ENCODE measurements around the gene LRRK1. TPM values are rescaled to one million over a fixed set of nuclear protein-coding genes. Genes with fewer than 3 reads are reported as not detected.
A peak's percentile ranks its signal among the peaks of the same experiment; 100 is the strongest.

Gene LRRK1
- total RNA-seq, 4 donors from 2014 or later: 7.1 to 29.3 (median 8.5) TPM

DNA sequence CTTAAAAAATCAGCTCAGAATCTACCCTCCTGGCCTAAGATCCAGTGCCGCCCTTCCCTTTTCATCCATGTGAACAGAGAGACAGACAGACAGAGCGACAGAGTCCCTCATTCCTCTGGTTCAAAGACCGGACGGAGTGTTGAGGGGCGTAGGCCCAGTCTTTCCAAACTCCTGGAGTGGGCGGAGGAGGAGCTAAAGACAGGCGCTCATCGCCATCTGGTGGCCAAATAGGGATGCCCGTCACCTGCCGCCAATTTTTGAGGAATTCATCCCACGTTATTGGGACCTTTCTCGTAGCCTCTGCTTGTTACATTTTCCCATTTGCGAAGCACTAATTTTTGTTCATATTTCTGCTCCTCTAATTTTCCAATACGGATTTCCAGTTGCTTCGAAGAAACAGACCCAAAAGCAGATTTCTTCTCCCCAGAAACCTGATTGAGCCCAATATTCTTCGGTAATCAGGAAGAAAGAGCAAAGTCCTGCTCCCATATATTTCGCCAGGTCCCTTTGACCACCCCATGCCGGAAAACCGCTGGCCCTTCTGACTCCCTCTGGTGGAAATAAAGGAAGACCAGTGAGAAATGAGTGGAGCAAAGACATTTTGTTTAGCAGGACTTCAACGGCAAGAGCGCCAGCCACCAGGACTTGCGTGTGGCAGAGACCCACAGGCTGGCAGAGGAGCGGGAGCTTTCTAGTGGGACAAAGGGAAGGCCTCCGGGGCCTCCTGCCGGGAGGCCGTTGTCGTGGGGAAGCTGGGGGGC is 88.0 kb downstream of the LRRK1 start:
- H3K9me3 ChIP-seq: no peaks in the 10 kb centered on the region
- no peak for TF ChIP-seq POLR2A (IDR thresholded peaks at IDR 0.05)
- TF ChIP-seq, protein P1, sequence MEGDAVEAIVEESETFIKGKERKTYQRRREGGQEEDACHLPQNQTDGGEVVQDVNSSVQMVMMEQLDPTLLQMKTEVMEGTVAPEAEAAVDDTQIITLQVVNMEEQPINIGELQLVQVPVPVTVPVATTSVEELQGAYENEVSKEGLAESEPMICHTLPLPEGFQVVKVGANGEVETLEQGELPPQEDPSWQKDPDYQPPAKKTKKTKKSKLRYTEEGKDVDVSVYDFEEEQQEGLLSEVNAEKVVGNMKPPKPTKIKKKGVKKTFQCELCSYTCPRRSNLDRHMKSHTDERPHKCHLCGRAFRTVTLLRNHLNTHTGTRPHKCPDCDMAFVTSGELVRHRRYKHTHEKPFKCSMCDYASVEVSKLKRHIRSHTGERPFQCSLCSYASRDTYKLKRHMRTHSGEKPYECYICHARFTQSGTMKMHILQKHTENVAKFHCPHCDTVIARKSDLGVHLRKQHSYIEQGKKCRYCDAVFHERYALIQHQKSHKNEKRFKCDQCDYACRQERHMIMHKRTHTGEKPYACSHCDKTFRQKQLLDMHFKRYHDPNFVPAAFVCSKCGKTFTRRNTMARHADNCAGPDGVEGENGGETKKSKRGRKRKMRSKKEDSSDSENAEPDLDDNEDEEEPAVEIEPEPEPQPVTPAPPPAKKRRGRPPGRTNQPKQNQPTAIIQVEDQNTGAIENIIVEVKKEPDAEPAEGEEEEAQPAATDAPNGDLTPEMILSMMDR (IDR thresholded peaks at IDR 0.05): peak; percentile 85 to 92 (median 88)
- no peak overlapping the region for H3K4me3 ChIP-seq (replicated peaks in 1 of 3)
- 26 to 29% methylated on average over 27 of the region's 27 CpGs for WGBS, 2 donors
- H3K36me3 ChIP-seq: no peaks in the 10 kb centered on the region
- intact Hi-C loops (cut with DNase I): loop anchor here (2.0 to 5.0 kb wide), 2 partner anchors 90 to 375 kb away; no protein-coding TSS in a partner anchor
- peak; percentile 82 for DNase-seq
- no peaks in the 10 kb centered on the region for H3K27me3 ChIP-seq
- no peak overlapping the region for H3K27ac ChIP-seq
- peaks cover 0 to 14% of the 10 kb centered on the region in 2 donors for H3K4me1 ChIP-seq

- no peaks in the 10 kb centered on the region for H3K36me3 ChIP-seq
- peaks cover 0 to 14% of the 10 kb centered on the region in 2 donors for H3K4me1 ChIP-seq
- DNase-seq: peak; percentile 87 to 91
- TF ChIP-seq POLR2A (IDR thresholded peaks at IDR 0.05): peak in 1 of 2 donors; percentile 30
- TF ChIP-seq, protein P1 (IDR thresholded peaks at IDR 0.05): peak; percentile 91 to 100 (median 96)
- intact Hi-C loops (cut with DNase I): loop anchor here (5.0 kb wide), 1 partner anchor 376 kb away; no protein-coding TSS in a partner anchor
- no peak overlapping the region for H3K27ac ChIP-seq
- H3K4me3 ChIP-seq (replicated peaks in 1 of 3): peak overlapping the region in 2 of 3 donors; percentile 5 to 31
- no peaks in the 10 kb centered on the region for H3K27me3 ChIP-seq
- no peaks in the 10 kb centered on the region for H3K9me3 ChIP-seq
- 29 to 37% methylated on average over 29 to 40 of the region's 48 CpGs for WGBS, 2 donors
Measured at GRCh38 chr15:101008158-101009139, 89.3 kb downstream of the LRRK1 start.

GRCh38 chr15:101009176-101009575 is 90.0 kb downstream of the LRRK1 start:
- intact Hi-C loops (cut with DNase I): loop anchor here (5.0 kb wide), 1 partner anchor 377 kb away; no protein-coding TSS in a partner anchor
- Histone ChIP-seq H3K27me3 (no peaks in the 10 kb centered on the region), H3K4me1 (peaks cover 0 to 14% of the 10 kb centered on the region in 2 donors), H3K27ac (no peak overlapping the region), H3K9me3 (no peaks in the 10 kb centered on the region), H3K36me3 (no peaks in the 10 kb centered on the region), H3K4me3 (replicated peaks in 1 of 3) (no peak overlapping the region)
- TF ChIP-seq, protein P1 (IDR thresholded peaks at IDR 0.05): no peak
- no peak for TF ChIP-seq POLR2A (IDR thresholded peaks at IDR 0.05)
- DNase-seq: no peak
- 72 to 82% methylated on average over 2 of the region's 2 CpGs for WGBS, 2 donors

DNA sequence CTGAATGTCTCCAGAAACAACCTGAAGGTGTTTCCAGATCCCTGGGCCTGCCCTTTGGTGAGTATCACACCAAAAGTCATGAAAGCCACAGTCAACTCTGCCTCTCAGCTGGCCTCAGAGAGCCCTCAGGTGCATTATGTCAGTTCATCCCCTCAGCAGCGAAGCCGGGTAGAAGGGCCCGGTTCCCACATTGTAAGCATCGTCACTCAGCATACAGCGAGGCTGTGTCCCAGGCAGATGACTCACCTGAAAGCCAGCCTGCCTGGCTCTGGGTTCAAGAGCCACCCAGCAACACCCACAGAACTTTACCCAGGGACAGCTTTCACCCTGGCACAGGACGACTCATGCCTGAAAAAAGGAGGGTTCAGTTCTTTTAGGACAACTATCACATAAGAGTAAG is 91.6 kb downstream of the LRRK1 start:
- no peaks in the 10 kb centered on the region for H3K9me3 ChIP-seq
- H3K36me3 ChIP-seq: no peaks in the 10 kb centered on the region
- DNase-seq: no peak
- no peak overlapping the region for H3K4me3 ChIP-seq (replicated peaks in 1 of 3)
- WGBS, 2 donors: 88 to 95% methylated on average over 6 of the region's 6 CpGs
- no peaks in the 10 kb centered on the region for H3K27me3 ChIP-seq
- no peak overlapping the region for H3K27ac ChIP-seq
- intact Hi-C loops (cut with DNase I): no loop called here
- peaks cover 0 to 14% of the 10 kb centered on the region in 2 donors for H3K4me1 ChIP-seq
- TF ChIP-seq, protein P1 (IDR thresholded peaks at IDR 0.05): no peak
- no peak for TF ChIP-seq POLR2A (IDR thresholded peaks at IDR 0.05)

Measured in thyroid gland (tissue), 4 donors.